Upper lobe of left lung (tissue), 4 donors: Measurements from ENCODE around the gene CTAGE6.
"Not testable (repeated sequence)": the region's sequence is repeated elsewhere in the genome, so short reads cannot be mapped to it uniquely, and the experiment has no call there.

Source experiments
- EP300 ChIP-seq, 4 donors: sonication (generic); formaldehyde crosslinking; IDR thresholded peaks; one replicate each; pipeline ENCODE4 v1.5.1; 2017; ENCODE audit warnings: antibody characterized with exemption in 4 of 4, control low read depth in 2 of 4
- POLR2A ChIP-seq, 4 donors: fragments of 450-650 bp; IDR thresholded peaks; one replicate each; pipeline ENCODE4 v1.5.1; 2016 to 2017; ENCODE audit warnings: antibody characterized with exemption in 4 of 4, mild to moderate bottlenecking in 2 of 4
- POLR2AphosphoS5 ChIP-seq, 2 donors: sonication (generic); formaldehyde crosslinking; IDR thresholded peaks; one replicate each; pipeline ENCODE4 v1.5.1; 2017; ENCODE audit warnings: antibody characterized with exemption in 2 of 2
- TF ChIP-seq, protein P1 (sequence below), 6 experiments: fragments of 450-650 bp in 4 of 6; fragments of 200-600 bp in 2 of 6; sonication (generic) in 2 of 6; IDR thresholded peaks; one replicate each; pipeline ENCODE4 v1.5.1; 2016 to 2019; ENCODE audit warnings: antibody characterized with exemption in 6 of 6

DNA sequence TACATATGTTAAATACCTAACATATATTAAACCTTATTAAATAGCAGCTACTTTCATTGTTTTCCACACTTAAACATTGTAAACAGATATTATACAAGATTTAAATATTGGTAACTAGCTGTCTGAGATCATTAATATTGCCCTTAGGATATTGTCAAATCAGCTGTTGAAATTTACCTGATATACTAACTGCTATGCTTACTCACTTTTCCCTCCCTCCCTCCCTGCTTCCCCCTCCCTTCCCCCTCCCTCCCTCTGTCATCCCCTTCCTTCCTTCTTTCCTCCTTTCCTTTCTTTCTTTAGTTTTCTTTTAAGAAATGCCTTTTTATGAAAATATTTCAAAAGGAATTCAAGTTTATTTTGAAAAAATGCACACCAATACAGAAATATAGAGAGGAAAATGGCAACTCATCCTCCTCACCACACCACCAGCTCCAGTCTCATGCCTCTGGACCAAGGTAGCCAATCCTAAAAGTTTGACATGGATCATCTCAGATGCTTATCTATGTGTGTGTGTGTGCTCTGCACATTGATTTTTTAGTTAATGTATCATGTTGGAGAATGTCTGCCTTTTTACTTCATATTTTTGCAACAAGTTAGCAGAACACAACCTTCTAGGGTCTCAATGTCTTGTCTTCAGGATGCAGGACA, 41.8 kb downstream of the CTAGE6 start:
- TF ChIP-seq, protein P1, sequence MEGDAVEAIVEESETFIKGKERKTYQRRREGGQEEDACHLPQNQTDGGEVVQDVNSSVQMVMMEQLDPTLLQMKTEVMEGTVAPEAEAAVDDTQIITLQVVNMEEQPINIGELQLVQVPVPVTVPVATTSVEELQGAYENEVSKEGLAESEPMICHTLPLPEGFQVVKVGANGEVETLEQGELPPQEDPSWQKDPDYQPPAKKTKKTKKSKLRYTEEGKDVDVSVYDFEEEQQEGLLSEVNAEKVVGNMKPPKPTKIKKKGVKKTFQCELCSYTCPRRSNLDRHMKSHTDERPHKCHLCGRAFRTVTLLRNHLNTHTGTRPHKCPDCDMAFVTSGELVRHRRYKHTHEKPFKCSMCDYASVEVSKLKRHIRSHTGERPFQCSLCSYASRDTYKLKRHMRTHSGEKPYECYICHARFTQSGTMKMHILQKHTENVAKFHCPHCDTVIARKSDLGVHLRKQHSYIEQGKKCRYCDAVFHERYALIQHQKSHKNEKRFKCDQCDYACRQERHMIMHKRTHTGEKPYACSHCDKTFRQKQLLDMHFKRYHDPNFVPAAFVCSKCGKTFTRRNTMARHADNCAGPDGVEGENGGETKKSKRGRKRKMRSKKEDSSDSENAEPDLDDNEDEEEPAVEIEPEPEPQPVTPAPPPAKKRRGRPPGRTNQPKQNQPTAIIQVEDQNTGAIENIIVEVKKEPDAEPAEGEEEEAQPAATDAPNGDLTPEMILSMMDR (IDR thresholded peaks at IDR 0.05), result not testable (repeated sequence)
- not testable (repeated sequence) for TF ChIP-seq POLR2AphosphoS5, POLR2A, EP300 (IDR thresholded peaks at IDR 0.05)
